ENCODE measurements around the gene CP. TPM values are rescaled to one million over a fixed set of nuclear protein-coding genes. Genes with fewer than 3 reads are reported as not detected.
A peak's percentile ranks its signal among the peaks of the same experiment; 100 is the strongest.

Gene CP
- total and polyA plus RNA-seq, 9 of the 15 experiments (the other 6 are each of a cell fraction or from before 2014, with no cell fraction given), result 0.30 to 0.75 TPM; not detected in 7

GRCh38 chr3:149258714-149259113 is 37.1 kb upstream of the CP start (continued):
- no peak for TF ChIP-seq PRDM10 (IDR thresholded peaks at IDR 0.05; ENCODE audit: partially characterized antibody)
- TF ChIP-seq CREB1 (IDR thresholded peaks at IDR 0.05), result no peak
- TF ChIP-seq CREB1 (CRISPR knock-in tag; IDR thresholded peaks at IDR 0.05), result no peak
- no peak for TF ChIP-seq ZBTB17 (CRISPR knock-in tag; IDR thresholded peaks at IDR 0.05)

GRCh38 chr3:149258298-149258697 is 36.7 kb upstream of the CP start:
- Histone ChIP-seq H3K36me3 (ENCODE audit: control insufficient read depth, insufficient read depth, low read length) (no peaks in the 10 kb centered on the region), H3K79me2 (ENCODE audit: control insufficient read depth, insufficient read depth, low read length) (no peaks in the 10 kb centered on the region), H2AFZ (ENCODE audit: low read depth, low read length) (no peak overlapping the region), H3K27me3 (ENCODE audit: control insufficient read depth in 2 of 2, insufficient read depth in 2 of 2, low read length in 2 of 2) (no peaks in the 10 kb centered on the region; a peak in 2 of 5 replicates), H3K4me1 (replicated peaks in 1 of 2; ENCODE audit: control insufficient read depth in 2 of 2, insufficient read depth in 2 of 2, low read length in 2 of 2) (peaks cover 5 to 6% of the 10 kb centered on the region in 2 experiments; a peak in 2 of 5 replicates), H4K20me1 (replicated peaks; ENCODE audit: control insufficient read depth, insufficient read depth, low read length) (no peaks in the 10 kb centered on the region), H3K4me3 (no peak overlapping the region), H3K9ac (ENCODE audit: insufficient read depth in 1 of 2, low read depth in 2 of 2, low read length in 2 of 2) (no peak overlapping the region), H3K27ac (ENCODE audit: extremely low read depth, low read depth, low read length) (no peak overlapping the region), H3K4me2 (ENCODE audit: insufficient read depth, low read length) (no peak overlapping the region), H3K9me1 (ENCODE audit: control insufficient read depth, insufficient read depth, low read length) (no peaks in the 10 kb centered on the region), H3K9me3 (replicated peaks; ENCODE audit: control insufficient read depth, insufficient read depth, low read depth, low read length) (no peaks in the 10 kb centered on the region)
- WGBS (ENCODE audit: insufficient coverage, low coverage, missing lambda C conversion rate), result 0% methylated on average over 3 of the region's 3 CpGs
- ChIA-PET POLR2A (interaction anchor here (0.6 kb wide), 1 partner anchor 114 kb away, joined by 3 read pairs; no protein-coding TSS in a partner anchor), CTCF (ENCODE audit: low intra/inter-chr PET ratio) (no interaction called here)
- FAIRE-seq (peak; percentile 78), ATAC-seq (peak; percentile 65), DNase-seq (ENCODE audit: extremely low read depth in 1 of 4, low spot score in 3 of 4) (peak in 2 of 4 experiments; percentile 27 to 50)
- in situ Hi-C loops (cut with MboI) (no loop called here), intact Hi-C loops (cut with micrococcal nuclease) (no loop called here)
- BruUV-seq (replicated peaks), result no TSS peak
- TF ChIP-seq NCOR1 (IDR thresholded peaks at IDR 0.05), result peak; percentile 9; the same call in 1 of the 2 replicates
- TF ChIP-seq NFIC (IDR thresholded peaks at IDR 0.05), result peak; percentile 87
- 0 out of 2 replicates have a peak, but pooled peaks have one; percentile 33 for TF ChIP-seq ARID1B (IDR thresholded peaks at IDR 0.05)
- TF ChIP-seq ZNF766 (CRISPR knock-in tag; conservative IDR thresholded peaks at IDR 0.05), result 0 out of 2 replicates have a peak, but pooled peaks have one; percentile 34
- peak; percentile 64 for TF ChIP-seq TCF3 (CRISPR knock-in tag; IDR thresholded peaks at IDR 0.05)
- no peak for TF ChIP-seq PURB (CRISPR knock-in tag; IDR thresholded peaks at IDR 0.05; ENCODE audit: low read depth)
- no peak for TF ChIP-seq ZNF592 (IDR thresholded peaks at IDR 0.05)
- no peak for TF ChIP-seq ZNF77 (CRISPR knock-in tag; IDR thresholded peaks at IDR 0.05)
- TF ChIP-seq CBFA2T3 (IDR thresholded peaks at IDR 0.05), result peak; percentile 40; the same call in 1 of the 2 replicates
- TF ChIP-seq RAD21 (CRISPR knock-in tag; conservative IDR thresholded peaks at IDR 0.05 in 1 of 2, IDR thresholded peaks at IDR 0.05 in 1 of 2), result 0 out of 4 replicates have a peak, but pooled peaks have one; percentile 6 to 7
- TF ChIP-seq ARNT (IDR thresholded peaks at IDR 0.05), result no peak
